HG02759 (cell line): Measurements from ENCODE around the gene PRKAG1.

Experiments used
- ATAC-seq: cut with Tn5 transposase; IDR thresholded peaks from one replicate; pipeline ENCODE4 v1.9.1; 2021; ENCODE audit warnings: mild to moderate bottlenecking, moderate library complexity; ENCODE audit not compliant: unreplicated experiment

PRKAG1 gene

GRCh38 chr12:49032679-49033447 is 14.3 kb upstream of the PRKAG1 start:
- no peak for ATAC-seq

- ATAC-seq = no peak
Measured at GRCh38 chr12:49032276-49032675, 13.7 kb upstream of the PRKAG1 start.

- ATAC-seq = no peak
Measured at GRCh38 chr12:49031573-49032161, 13.1 kb upstream of the PRKAG1 start.

- ATAC-seq = no peak
Measured at GRCh38 chr12:49030714-49031572, 12.4 kb upstream of the PRKAG1 start.

- ATAC-seq = no peak
Measured at GRCh38 chr12:49030119-49030518, 11.5 kb upstream of the PRKAG1 start.

- ATAC-seq = no peak
Measured at GRCh38 chr12:49028666-49029275, 10.2 kb upstream of the PRKAG1 start.

GRCh38 chr12:49027846-49028555 is 9.4 kb upstream of the PRKAG1 start:
- ATAC-seq = no peak

GRCh38 chr12:49026678-49027480 is 8.3 kb upstream of the PRKAG1 start:
- ATAC-seq = no peak

- no peak for ATAC-seq
Measured at GRCh38 chr12:49026101-49026500, 7.5 kb upstream of the PRKAG1 start.

GRCh38 chr12:49025463-49025862 is 6.9 kb upstream of the PRKAG1 start:
- no peak for ATAC-seq

- ATAC-seq = no peak
Measured at GRCh38 chr12:49024543-49024942, 6.0 kb upstream of the PRKAG1 start.

- ATAC-seq = no peak
Measured at GRCh38 chr12:49023812-49024211, 5.2 kb upstream of the PRKAG1 start.

- no peak for ATAC-seq
Measured at GRCh38 chr12:49022558-49023178, 4.1 kb upstream of the PRKAG1 start.

GRCh38 chr12:49021292-49021915 is 2.8 kb upstream of the PRKAG1 start:
- no peak for ATAC-seq

- no peak for ATAC-seq
Measured at GRCh38 chr12:49020441-49020840, 1.9 kb upstream of the PRKAG1 start.

- ATAC-seq = no peak
Measured at GRCh38 chr12:49019443-49020324, 1.1 kb upstream of the PRKAG1 start.

- ATAC-seq = no peak
Measured at GRCh38 chr12:49019120-49019430, 499 bp upstream of the PRKAG1 start.

GRCh38 chr12:49017891-49018260 is 700 bp downstream of the PRKAG1 start:
- ATAC-seq = peak; percentile 21
